HG02943 (cell line): ENCODE data around the gene ACSF3.

Source experiments
- ATAC-seq: cut with Tn5 transposase; IDR thresholded peaks from one replicate; pipeline ENCODE4 v1.9.1; 2021; ENCODE audit warnings: mild to moderate bottlenecking, low read depth, moderate library complexity; ENCODE audit not compliant: unreplicated experiment

ACSF3 gene

GRCh38 chr16:89195521-89196171 is 102.0 kb downstream of the ACSF3 start:
- ATAC-seq, result no peak

DNA sequence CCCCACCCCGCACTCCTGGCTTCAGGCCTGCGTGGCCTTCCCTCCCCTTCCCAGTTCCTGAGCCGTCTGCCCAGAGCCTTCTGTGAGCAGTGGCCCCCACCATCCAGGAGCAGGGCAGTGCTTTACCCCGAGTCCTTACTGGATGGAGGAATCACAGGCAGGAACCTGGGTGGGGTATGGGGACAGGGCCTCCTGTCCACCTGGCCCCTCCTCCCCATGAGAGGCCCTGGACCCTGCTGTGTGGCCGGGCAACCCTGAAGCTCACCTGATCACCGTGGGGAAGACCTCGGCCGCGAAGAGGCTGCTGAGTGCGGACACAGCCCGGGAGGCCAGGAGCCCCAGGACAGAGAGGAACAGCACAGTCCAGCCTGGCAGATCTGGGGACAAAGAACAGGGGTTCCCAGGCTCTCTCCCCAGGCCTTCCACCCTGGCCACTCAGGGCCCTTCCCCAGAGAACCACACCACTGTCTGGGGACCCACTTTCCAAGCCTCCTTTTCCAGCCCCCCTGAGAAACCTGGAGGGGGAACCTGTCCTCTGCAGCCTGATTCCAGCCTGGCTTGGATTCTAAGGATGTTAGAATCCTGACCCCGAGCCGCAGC is 103.5 kb downstream of the ACSF3 start:
- no peak for ATAC-seq

GRCh38 chr16:89197633-89198416 is 104.2 kb downstream of the ACSF3 start:
- ATAC-seq, result no peak

DNA sequence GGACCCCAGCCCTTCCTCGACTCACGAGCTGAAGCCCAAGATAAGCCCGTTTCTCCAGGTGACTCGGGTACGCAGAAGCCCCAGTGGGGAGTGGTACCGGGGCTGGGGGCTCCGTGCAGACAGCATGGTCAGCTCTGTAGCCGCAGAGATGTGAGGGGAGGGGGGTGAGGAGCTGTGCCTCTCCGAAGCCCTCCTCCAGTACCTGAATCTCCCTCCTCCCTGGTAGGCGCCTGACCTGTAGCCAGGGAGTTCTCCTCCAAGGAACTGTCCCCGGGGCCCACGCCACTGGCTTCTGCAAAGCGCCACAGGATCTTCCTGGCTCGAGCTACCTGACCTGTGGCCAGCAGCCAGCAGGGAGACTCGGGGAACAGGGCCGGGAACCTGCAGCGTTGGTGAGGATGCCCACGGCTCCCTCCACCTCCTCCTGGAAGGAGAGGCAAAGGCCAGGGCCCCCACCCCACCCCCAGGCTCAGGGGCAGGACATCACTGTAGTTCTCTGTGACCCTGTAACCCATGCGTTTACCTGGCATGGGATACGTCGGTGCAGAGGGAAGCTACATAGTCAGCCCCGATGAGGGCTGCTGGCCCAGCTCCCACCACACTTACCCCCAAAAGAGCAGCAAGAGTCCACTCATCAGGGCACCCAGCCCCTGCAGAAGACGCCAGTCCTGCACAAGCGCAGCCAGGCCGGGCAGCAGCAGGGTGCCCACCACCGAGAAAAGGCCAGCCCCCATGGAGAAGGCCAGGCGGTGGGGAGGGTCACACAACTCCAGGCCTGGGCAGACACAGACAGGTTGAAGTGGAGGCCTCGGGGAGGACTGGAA is 105.0 kb downstream of the ACSF3 start:
- ATAC-seq, result no peak

DNA sequence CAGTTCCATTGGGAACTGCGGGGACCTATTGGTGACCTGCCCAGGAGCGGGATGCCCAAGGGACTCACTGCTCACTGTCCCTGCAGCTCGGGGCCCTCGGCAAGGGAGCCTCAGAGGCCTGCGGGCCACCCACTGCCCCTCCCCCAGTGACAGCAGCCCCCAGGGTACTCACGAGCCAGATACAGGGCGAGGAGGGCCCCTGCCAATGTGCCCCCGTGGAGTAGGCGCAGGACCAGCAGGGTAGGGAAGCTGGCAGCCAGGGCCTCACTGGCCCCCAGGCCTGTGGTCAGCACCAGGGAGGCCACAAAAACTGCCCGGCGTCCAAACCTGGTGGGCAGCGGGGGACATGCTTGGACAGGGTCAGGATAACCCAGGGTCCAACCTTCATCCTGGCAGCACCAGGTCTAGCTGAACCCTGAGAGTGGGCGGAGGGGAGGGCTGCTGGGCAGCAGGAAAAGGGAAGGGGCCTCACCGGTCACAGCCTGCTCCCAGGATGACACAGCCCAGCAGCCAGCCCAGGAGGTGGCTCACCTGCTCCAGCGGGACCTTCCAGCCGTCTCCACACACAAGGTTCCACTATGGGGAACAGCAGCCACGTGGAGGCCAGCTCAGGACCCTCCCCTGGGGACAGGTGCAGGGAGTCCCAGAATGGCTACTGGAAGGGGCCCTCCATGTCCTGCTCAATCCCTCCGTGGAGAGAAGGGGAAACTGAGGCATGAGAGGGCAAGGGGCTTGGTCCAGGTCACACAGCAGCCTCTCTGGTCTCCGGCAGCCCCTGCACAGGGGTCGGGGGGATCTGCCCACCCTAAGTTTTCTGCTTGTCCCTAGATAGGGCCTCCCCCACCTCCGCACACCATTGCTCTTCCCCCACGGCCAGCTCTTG is 105.8 kb downstream of the ACSF3 start:
- ATAC-seq, result no peak

DNA sequence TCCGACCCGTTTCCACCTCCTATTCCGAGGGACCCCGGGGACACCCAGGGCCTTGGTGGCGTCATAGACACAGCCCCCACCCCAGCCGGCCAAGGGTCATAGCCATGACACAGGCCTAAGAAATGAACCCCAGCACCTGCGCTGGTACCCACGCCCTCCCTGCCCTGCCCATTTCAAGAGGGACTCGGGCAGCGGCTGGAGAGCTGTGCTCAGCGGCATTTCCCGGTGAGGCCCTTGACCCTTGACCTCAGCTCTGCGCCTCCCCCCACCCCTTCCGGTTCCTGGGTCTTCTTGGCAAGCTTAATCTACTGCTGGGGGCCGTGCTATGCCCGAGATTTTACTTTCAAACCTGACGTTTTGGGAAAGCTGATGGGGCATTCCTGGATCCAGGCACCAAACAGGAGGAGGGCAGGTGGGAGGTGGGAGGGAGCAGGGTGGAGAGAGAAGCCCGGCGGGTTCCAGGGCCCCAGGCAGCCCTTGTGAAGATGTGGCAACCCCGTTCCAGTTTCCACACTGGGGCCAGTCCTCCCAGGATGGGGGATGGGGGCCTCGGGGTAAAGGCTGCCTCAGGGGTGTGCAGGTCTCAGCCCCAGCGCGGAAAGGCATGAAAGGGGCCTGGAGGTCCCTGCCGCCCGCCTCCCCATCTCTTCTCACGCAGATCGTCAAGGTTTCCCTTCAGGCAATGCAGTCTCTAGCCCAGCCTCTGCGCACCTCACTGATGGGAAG is 106.6 kb downstream of the ACSF3 start, which contains the start of gene SLC22A31:
Gene SLC22A31, minus strand, starts transcription at position 414 of the 726 bp plus-strand sequence. Its CDS starts 36 bp downstream, at position 378.
- ATAC-seq, result no peak

DNA sequence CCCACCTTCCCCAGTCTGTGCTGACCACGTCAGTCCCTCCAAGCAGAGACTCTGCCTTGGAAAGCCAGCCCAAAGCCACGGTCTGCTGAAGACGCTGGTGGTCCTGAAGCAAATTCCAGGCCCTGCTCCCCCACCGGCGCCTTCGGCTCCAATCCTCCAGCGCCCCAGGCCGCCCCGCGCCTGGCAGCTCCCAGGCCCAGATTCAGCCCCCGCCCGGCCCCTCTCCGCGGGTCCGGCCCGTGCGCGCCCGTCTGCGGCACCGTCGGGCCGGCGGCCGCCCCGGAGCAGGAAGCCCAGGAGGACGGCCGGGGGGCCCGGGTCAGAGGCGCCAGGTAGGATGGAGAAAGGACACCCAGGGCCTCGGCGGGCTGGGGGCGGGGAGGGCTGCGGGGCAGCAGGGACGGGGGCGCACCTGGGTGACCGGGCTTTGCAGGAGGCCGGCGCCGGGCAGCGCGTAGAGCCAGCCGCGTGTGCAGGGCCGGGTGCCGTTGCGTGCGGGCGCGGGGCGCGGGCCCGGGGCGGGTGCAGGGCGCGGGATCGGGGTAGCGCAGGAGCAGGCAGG is 107.3 kb downstream of the ACSF3 start:
- no peak for ATAC-seq

DNA sequence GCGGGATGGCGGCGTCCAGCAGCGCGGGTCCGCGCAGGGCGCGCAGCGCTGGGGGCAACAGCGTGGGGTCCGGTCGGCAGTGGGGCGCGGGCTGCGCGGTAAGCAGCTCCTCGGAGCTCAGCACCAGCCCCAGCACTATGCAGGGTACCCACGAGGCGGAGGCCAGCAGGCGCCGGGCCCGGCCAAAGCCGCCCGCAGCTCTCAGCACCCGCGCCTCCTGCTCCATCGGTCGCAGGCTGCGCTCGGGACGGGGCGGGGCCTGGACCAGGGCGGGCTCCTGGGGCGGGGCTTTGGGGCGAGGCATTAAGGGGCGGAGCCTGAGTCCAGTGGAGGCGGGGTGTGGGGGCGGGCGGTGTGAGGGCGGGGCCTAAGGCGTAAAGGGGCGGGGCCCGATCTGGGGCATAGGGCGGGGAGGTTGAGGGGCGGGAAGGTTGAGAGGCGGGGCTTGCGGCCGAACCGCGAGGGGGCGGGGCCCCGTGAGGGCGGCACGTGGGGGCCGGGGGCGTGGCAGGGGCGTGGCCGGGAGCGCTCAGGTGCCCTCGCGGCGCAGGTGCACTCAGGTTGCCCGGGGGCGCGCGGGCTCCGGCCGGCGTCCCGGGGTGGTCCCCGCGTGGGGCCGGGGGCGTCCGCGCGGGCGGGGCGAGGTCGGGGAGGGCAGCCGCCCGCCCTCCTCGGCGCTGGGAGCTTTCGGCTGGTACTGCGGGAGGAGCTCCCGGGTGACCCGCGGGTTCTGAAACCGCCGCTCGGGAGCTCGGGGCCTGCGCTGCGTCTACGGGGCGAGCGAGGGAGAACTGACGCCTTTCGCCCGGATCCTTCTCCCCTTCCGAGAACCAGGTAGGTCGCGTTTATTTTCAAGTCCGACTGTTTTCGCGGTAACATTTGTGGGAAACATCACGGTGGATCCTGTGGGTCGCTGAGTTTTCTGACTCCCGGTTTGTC is 108.1 kb downstream of the ACSF3 start:
- ATAC-seq, result no peak

GRCh38 chr16:89202422-89203215 is 109.0 kb downstream of the ACSF3 start:
- no peak for ATAC-seq
